ENCODE measurements around the gene GPATCH2L. TPM values are rescaled to one million over a fixed set of nuclear protein-coding genes. Genes with fewer than 3 reads are reported as not detected.

The GPATCH2L gene
- total and polyA plus RNA-seq, 2 of the 13 experiments (the other 11 are each of a cell fraction or from before 2014, with no cell fraction given), result 14.4 to 29.0 TPM

- no peak overlapping the region for H3K27ac ChIP-seq (ENCODE audit: extremely low read length, insufficient read depth, low read length)
- H3K4me1 ChIP-seq (ENCODE audit: insufficient read depth, low read length), result peaks cover 4% of the 10 kb centered on the region; the same call in 1 of the 2 replicates
- H3K4me3 ChIP-seq (replicated peaks in 1 of 3; ENCODE audit: insufficient read depth in 1 of 3, low read depth in 2 of 3, low read length in 3 of 3), result no peak overlapping the region
- TF ChIP-seq SNAI1 (CRISPR knock-in tag; IDR thresholded peaks at IDR 0.05; ENCODE audit: borderline replicate concordance), result no peak
- no peak for TF ChIP-seq ZNF430 (CRISPR knock-in tag; IDR thresholded peaks at IDR 0.05)
- no peak for TF ChIP-seq ZNF136 (CRISPR knock-in tag; IDR thresholded peaks at IDR 0.05; ENCODE audit: low read depth)
- no peak for TF ChIP-seq RNF2 (conservative IDR thresholded peaks at IDR 0.05; ENCODE audit: low read depth)
- TF ChIP-seq ZNF382 (CRISPR knock-in tag; IDR thresholded peaks at IDR 0.05; ENCODE audit: borderline replicate concordance), result no peak
- TF ChIP-seq HNRNPLL (IDR thresholded peaks at IDR 0.05; ENCODE audit: low read depth, low read length, poor library complexity, severe bottlenecking), result no peak
- no peak for TF ChIP-seq ZNF225 (CRISPR knock-in tag; IDR thresholded peaks at IDR 0.05)
- no peak for TF ChIP-seq ATF7-NPFF (CRISPR knock-in tag; IDR thresholded peaks at IDR 0.05; ENCODE audit: low read depth)
- no peak for TF ChIP-seq ZUFSP (CRISPR knock-in tag; IDR thresholded peaks at IDR 0.05; ENCODE audit: borderline replicate concordance)
- TF ChIP-seq WIZ (CRISPR knock-in tag; IDR thresholded peaks at IDR 0.05), result no peak
- TF ChIP-seq PATZ1 (CRISPR knock-in tag; IDR thresholded peaks at IDR 0.05), result no peak
- no peak for TF ChIP-seq MLX (CRISPR knock-in tag; IDR thresholded peaks at IDR 0.05)
- TF ChIP-seq ZNF839 (CRISPR knock-in tag; IDR thresholded peaks at IDR 0.05; ENCODE audit: borderline replicate concordance), result no peak
- TF ChIP-seq PRMT3 (CRISPR knock-in tag; IDR thresholded peaks at IDR 0.05; ENCODE audit: borderline replicate concordance, low read depth), result no peak
- no peak for TF ChIP-seq ZNF737 (CRISPR knock-in tag; IDR thresholded peaks at IDR 0.05; ENCODE audit: borderline replicate concordance)
- TF ChIP-seq NFATC3 (CRISPR knock-in tag; IDR thresholded peaks at IDR 0.05), result no peak
- no peak for TF ChIP-seq ZNF441 (CRISPR knock-in tag; IDR thresholded peaks at IDR 0.05; ENCODE audit: borderline replicate concordance)
- CTCF ChIA-PET (ENCODE audit: low intra/inter-chr PET ratio, low total read pairs), result no interaction called here
- DNase-seq (ENCODE audit: low spot score) (no peak), FAIRE-seq (no peak), ATAC-seq (no peak)
- H3K9me3 ChIP-seq (ENCODE audit: low read length), result no peaks in the 10 kb centered on the region
- 98% methylated on average over 4 of the region's 4 CpGs for WGBS (ENCODE audit: low lambda C conversion rate)
- H3K9ac ChIP-seq (ENCODE audit: insufficient read depth, low read depth, low read length), result no peak overlapping the region
- in situ Hi-C loops (cut with HindIII; ENCODE audit: extremely low pct_ligation_motif_present, low pct_unique_long_range_greater_than_20kb) (no loop called here), intact Hi-C loops (cut with micrococcal nuclease; ENCODE audit: unreplicated experiment) (no loop called here)
- H3K79me2 ChIP-seq (ENCODE audit: insufficient read depth, low read length), result no peaks in the 10 kb centered on the region
- H3K36me3 ChIP-seq (replicated peaks in 1 of 2; ENCODE audit: control insufficient read depth in 1 of 2, insufficient read depth in 2 of 2, low read length in 2 of 2), result no peaks in the 10 kb centered on the region
- no TSS peak for BruUV-seq (replicated peaks)
- no peak overlapping the region for H2AFZ ChIP-seq (ENCODE audit: low read length)
- no peaks in the 10 kb centered on the region for H4K20me1 ChIP-seq (ENCODE audit: insufficient read depth, low read length)
- no peaks in the 10 kb centered on the region for H3K27me3 ChIP-seq (ENCODE audit: control insufficient read depth in 1 of 2, insufficient read depth in 2 of 2, low read length in 2 of 2)
- POLR2A ChIA-PET, result no interaction called here
- no peak overlapping the region for H3K4me2 ChIP-seq (ENCODE audit: low read depth, low read length)
These were observed 106.2 kb downstream of the GPATCH2L start for GRCh38 chr14:76257842-76258397.
